NCI-H460 (cell line): ENCODE results near the gene POU3F3. TPM values are rescaled to one million over a fixed set of nuclear protein-coding genes. Genes with fewer than 3 reads are reported as not detected.

ENCODE experiments used
- DNase-seq: peaks from one replicate; pipeline ENCODE4 v3.0.0-alpha.2; 2016; ENCODE audit warnings: low read depth; ENCODE audit errors: extremely low read depth
- small RNA-seq, 2 experiments: library from RNA; depleted of rRNA; stranded (forward); fragments of <200 nt; gene quantifications; one replicate each; pipeline ENCODE3, GENCODE V24; 2014
- total RNA-seq: library from RNA; depleted of rRNA; stranded (reverse); fragments of >200 nt; shearing (Covaris generic); gene quantifications from 2 replicates; pipeline ENCODE4 v1.2.3, GENCODE V29; 2014; rRNA removed

The POU3F3 gene
- total RNA-seq, 1 experiment from 2014 or later: not detected

- no peak for DNase-seq
These were observed 47.3 kb downstream of the POU3F3 start for GRCh38 chr2:104901037-104901881.

GRCh38 chr2:104902317-104902716 is 48.4 kb downstream of the POU3F3 start:
- no peak for DNase-seq

Small RNA genes lying within 50 kb of the gene (small RNA-seq; reads per million reads assigned to genes)
- 0 reads per million in 2 experiments for gene AC018730.1

Other genes starting within 250 kb of the POU3F3 start
- gene MRPS9, start 184.0 kb downstream of the POU3F3 start, total RNA-seq: 45.1 and 58.2 TPM in 2 replicates